Muscle of back (tissue), 10 donors: ENCODE data around the gene TMCC1. TPM values are rescaled to one million over a fixed set of nuclear protein-coding genes. Genes with fewer than 3 reads are reported as not detected.

Source experiments
- polyA plus RNA-seq, 10 donors: library from polyadenylated mRNA; unstranded; fragments of 120-200 nt; gene quantifications; one replicate each; pipeline ENCODE4 v1.2.1, GENCODE V29; 2013; ENCODE audit not compliant: insufficient read length in 10 of 10

TMCC1 gene
- polyA plus RNA-seq, 10 donors = 26.5 to 40.0 (median 33.6) TPM

Other genes with a start within 250 kb of the TMCC1 start
- under 1 TPM; 0.13 to 0.57 (median 0.35) TPM for gene TRH, start 81.0 kb upstream of the TMCC1 start, polyA plus RNA-seq
- gene ALG1L2, start 188.1 kb upstream of the TMCC1 start, polyA plus RNA-seq = 1 to 10 TPM in 6 of 10 donors, under 1 TPM in 4; 0.56 to 2.0 (median 1.3) TPM